ENCODE data around the gene PPP1R27. TPM values are rescaled to one million over a fixed set of nuclear protein-coding genes. Genes with fewer than 3 reads are reported as not detected.
A peak's percentile ranks its signal among the peaks of the same experiment; 100 is the strongest.

The PPP1R27 gene
- total RNA-seq, 4 donors from 2014 or later, result not detected

DNA sequence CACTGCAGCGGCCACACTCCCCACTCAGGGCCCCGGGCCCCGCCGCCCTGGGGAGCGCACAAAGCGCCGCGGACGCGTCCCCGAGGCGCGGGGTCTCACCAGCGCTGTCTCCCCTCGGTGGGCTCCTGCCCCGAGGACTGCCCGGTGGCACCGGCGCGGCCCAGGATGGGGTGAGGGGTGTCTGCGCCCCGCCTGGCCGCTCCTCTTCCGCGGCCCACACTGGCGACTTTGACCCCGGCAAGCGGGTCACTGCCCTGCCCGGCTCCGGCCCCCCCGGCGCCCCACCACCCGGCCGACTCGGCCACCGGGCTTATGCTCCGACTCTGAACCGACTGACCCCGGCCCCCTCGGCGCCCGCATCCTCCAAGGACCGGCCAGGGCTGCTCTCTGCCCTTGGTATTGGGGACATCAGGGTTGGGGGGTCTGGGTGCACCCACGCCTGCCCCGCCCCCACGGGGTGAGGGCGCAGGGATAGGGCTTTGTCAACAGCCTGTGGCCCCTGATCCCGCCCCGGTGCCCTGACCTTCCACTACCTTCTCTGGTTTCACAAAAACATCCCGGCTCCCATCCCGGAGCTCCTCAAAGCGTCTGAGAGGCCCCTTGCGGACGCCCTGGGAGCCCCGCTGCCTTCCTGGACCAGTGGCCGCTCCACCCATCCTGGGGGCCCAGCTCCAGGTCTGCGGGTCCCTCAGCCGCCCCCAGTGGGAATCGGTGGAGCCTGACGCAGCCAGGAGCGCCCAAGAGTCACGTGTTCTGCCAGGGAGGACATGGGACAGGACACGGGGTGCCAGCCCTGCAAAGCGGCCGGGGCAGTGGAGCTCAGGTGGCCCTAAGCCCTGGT, 30.1 kb downstream of the PPP1R27 start:
- H3K27ac ChIP-seq, result no peak overlapping the region
- intact Hi-C loops (cut with DNase I), result no loop called here
- no peak overlapping the region for H3K4me3 ChIP-seq (replicated peaks in 1 of 3)
- no peaks in the 10 kb centered on the region for H3K36me3 ChIP-seq
- WGBS, 2 donors, result 0 to 2% methylated on average over 7 to 21 of the region's 65 CpGs
- TF ChIP-seq, protein P1, sequence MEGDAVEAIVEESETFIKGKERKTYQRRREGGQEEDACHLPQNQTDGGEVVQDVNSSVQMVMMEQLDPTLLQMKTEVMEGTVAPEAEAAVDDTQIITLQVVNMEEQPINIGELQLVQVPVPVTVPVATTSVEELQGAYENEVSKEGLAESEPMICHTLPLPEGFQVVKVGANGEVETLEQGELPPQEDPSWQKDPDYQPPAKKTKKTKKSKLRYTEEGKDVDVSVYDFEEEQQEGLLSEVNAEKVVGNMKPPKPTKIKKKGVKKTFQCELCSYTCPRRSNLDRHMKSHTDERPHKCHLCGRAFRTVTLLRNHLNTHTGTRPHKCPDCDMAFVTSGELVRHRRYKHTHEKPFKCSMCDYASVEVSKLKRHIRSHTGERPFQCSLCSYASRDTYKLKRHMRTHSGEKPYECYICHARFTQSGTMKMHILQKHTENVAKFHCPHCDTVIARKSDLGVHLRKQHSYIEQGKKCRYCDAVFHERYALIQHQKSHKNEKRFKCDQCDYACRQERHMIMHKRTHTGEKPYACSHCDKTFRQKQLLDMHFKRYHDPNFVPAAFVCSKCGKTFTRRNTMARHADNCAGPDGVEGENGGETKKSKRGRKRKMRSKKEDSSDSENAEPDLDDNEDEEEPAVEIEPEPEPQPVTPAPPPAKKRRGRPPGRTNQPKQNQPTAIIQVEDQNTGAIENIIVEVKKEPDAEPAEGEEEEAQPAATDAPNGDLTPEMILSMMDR (IDR thresholded peaks at IDR 0.05), result no peak
- no peak for TF ChIP-seq POLR2A (IDR thresholded peaks at IDR 0.05)
- DNase-seq, result peak in 1 of 2 donors; percentile 17
- H3K4me1 ChIP-seq, result peaks cover 3 to 18% of the 10 kb centered on the region in 2 donors
- H3K9me3 ChIP-seq, result no peaks in the 10 kb centered on the region
- peaks cover 19% of the 10 kb centered on the region for H3K27me3 ChIP-seq

DNA sequence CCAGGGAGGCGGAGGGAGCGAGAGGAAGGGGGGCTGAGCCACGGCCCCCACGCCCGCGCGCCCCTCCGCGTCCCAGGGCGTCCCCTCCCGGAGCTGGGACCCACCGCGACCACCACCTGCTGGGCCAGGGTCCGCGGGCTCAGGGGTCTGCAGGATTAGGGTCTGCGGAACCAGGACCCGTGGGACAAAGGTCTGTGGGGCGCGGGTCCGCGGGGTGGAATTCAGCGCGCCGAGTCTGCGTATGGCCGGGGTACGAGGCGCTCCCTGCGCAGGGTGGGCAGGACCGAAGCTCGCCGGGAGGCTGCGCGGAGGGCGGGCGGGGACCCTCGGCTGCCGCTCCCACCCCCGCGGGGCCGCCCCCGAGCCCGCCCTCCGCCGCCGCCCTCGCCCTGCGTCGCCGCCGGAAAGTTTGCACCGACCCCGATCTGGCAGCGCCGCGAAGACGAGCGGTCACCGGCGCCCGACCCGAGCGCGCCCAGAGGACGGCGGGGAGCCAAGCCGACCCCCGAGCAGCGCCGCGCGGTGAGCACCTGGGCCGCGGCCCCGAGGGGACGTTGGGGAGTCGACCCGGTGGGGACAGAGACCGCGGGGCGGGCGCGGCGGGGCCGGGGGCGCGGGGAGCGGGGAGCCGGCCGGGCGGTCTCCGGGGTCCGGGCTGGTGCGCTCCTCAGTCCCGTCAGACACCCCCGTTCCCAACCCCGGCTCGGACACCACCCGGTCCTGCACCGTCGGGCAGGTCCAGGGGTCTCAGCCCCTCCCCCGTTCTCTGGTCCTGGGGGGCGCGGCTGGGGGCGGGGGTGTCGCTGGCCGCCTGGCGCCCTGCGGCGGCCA, 30.9 kb downstream of the PPP1R27 start, which contains the start of gene GCGR:
GCGR (plus strand) TSS at position 423 of the 831 bp plus-strand sequence. CDS start 4,869 bp downstream, outside the sequence.
- no peak for TF ChIP-seq POLR2A (IDR thresholded peaks at IDR 0.05)
- TF ChIP-seq, protein P1 (IDR thresholded peaks at IDR 0.05), result no peak
- H3K27me3 ChIP-seq, result peaks cover 19% of the 10 kb centered on the region
- 7% methylated on average over 6 of the region's 110 CpGs; no CpG with 5 or more reads in 1 of the 2 donors for WGBS, 2 donors
- intact Hi-C loops (cut with DNase I), result no loop called here
- H3K27ac ChIP-seq, result no peak within 1 kb of the TSS
- peaks cover 3 to 18% of the 10 kb centered on the region in 2 donors for H3K4me1 ChIP-seq
- H3K9me3 ChIP-seq, result no peaks in the 10 kb centered on the region
- no peak for DNase-seq
- no peaks in the 10 kb centered on the region for H3K36me3 ChIP-seq
- H3K4me3 ChIP-seq (replicated peaks in 1 of 3), result no peak within 1 kb of the TSS

DNA sequence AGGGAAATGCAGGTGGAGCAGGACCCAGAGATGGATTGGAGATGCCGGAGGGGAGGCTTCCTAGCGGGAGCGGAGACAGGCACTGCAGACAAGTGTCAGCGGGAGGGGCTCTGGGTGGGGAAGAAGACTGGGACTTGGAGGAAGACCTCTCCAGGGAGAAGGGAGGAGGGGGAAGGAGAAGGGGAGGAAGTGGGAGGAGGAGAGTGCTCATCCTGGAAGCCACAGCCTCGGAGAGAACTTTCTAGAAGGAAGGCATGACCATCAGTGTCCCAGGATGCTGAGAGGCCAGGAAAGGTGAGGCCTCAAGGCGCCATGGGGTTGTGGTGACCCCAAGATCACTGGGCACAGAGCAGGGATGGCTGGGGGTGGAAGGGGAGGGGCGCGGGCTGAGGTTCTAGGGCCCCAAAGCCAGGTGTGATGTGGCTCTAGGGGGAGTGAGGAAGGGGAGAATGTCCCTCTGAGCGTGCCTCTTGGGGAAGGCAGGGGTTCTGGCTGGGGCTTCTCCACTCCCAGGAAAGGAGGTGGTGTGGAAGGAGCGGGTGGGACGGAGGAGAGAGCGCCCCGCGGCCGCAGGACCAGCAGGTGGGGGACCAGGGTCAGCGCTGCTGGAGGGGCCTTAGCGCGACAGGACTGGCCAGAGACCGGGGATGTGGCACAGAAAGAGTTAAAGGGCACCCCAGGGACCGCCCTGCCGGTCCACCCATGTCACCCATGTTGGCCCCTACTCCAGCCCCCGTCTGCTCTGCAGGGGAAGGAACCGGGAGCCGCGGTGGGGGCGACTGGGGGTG, 31.8 kb downstream of the PPP1R27 start:
- Histone ChIP-seq H3K9me3 (no peaks in the 10 kb centered on the region), H3K27me3 (peaks cover 19% of the 10 kb centered on the region), H3K4me1 (peaks cover 3 to 18% of the 10 kb centered on the region in 2 donors), H3K36me3 (no peaks in the 10 kb centered on the region), H3K27ac (no peak overlapping the region), H3K4me3 (replicated peaks in 1 of 3) (no peak overlapping the region)
- TF ChIP-seq, protein P1 (IDR thresholded peaks at IDR 0.05), result no peak
- TF ChIP-seq POLR2A (IDR thresholded peaks at IDR 0.05), result no peak
- DNase-seq, result no peak
- 36 to 41% methylated on average over 17 to 18 of the region's 26 CpGs for WGBS, 2 donors
- intact Hi-C loops (cut with DNase I), result no loop called here

DNA sequence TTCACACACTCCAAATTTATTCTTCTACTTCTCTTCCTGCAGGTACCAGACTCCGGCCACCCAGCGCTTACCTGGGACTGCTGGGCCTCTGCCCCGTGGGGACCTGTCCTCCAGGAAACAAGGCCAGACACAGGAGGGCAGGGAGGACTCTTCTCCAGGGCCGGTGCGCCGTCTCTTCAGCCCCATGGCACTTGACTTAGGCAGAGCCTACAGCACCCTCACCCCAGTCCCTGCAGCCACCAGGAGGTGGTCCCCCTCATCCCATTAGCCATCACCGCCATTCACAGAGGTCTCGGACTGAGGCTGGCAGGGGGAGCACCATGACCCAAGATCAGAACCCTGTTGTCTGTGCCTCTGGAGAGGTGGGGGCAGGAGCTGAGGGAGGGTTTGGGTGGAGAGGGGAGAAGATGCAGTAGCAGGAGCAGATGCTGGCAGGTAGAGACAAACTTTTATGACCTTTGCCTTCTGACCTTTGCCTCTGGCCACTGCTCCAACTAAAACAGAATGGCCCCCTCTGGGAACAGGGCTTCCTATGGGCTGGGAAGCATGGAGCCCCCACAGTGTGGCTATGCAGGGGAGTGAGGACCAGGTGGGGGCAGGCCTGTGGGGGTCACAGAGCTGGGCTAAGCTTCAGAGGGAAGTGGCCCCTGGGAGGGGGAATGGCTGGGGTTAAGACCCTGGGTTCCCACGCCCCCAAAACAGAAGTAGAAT, 32.6 kb downstream of the PPP1R27 start:
- intact Hi-C loops (cut with DNase I), result no loop called here
- no peak for DNase-seq
- no peak overlapping the region for H3K4me3 ChIP-seq (replicated peaks in 1 of 3)
- TF ChIP-seq, protein P1 (IDR thresholded peaks at IDR 0.05), result no peak
- no peak for TF ChIP-seq POLR2A (IDR thresholded peaks at IDR 0.05)
- WGBS, 2 donors, result 73 to 84% methylated on average over 6 to 9 of the region's 9 CpGs
- peaks cover 3 to 18% of the 10 kb centered on the region in 2 donors for H3K4me1 ChIP-seq
- H3K36me3 ChIP-seq, result no peaks in the 10 kb centered on the region
- no peaks in the 10 kb centered on the region for H3K9me3 ChIP-seq
- H3K27me3 ChIP-seq, result peaks cover 19% of the 10 kb centered on the region
- no peak overlapping the region for H3K27ac ChIP-seq
